CD4-positive, alpha-beta T cell treated with Interferon gamma for 1 hour (primary cell): ENCODE data around the gene SETD4.
A peak's percentile ranks its signal among the peaks of the same experiment; 100 is the strongest.

Experiments used
- DNase-seq: peaks from one replicate; pipeline ENCODE4 v3.0.0-alpha.2; 2020

The SETD4 gene

GRCh38 chr21:36044056-36044455 is 16.3 kb downstream of the SETD4 start:
- DNase-seq = no peak

GRCh38 chr21:36041910-36042309 is 18.4 kb downstream of the SETD4 start:
- no peak for DNase-seq

GRCh38 chr21:36040389-36040788 is 19.9 kb downstream of the SETD4 start:
- DNase-seq = no peak

GRCh38 chr21:36039861-36040260 is 20.5 kb downstream of the SETD4 start:
- no peak for DNase-seq

GRCh38 chr21:36038701-36039497 is 21.4 kb downstream of the SETD4 start:
- DNase-seq = no peak

GRCh38 chr21:36035381-36035791 is 24.9 kb downstream of the SETD4 start:
- no peak for DNase-seq

GRCh38 chr21:36034211-36034913 is 26.0 kb downstream of the SETD4 start:
- no peak for DNase-seq

GRCh38 chr21:36032647-36033406 is 27.5 kb downstream of the SETD4 start:
- no peak for DNase-seq

- DNase-seq = no peak
Observed at GRCh38 chr21:36030581-36031189, 29.6 kb downstream of the SETD4 start.

- no peak for DNase-seq
Observed at GRCh38 chr21:36029309-36029708, 31.0 kb downstream of the SETD4 start.

- DNase-seq = peak; percentile 61
Observed at GRCh38 chr21:36028127-36029069, 31.9 kb downstream of the SETD4 start.

GRCh38 chr21:36027347-36027746 is 33.0 kb downstream of the SETD4 start:
- no peak for DNase-seq

- DNase-seq = no peak
Observed at GRCh38 chr21:36024782-36025181, 35.5 kb downstream of the SETD4 start.

GRCh38 chr21:36023092-36023480 is 37.2 kb downstream of the SETD4 start:
- DNase-seq = no peak

- DNase-seq = no peak
Observed at GRCh38 chr21:36022427-36023091, 37.8 kb downstream of the SETD4 start.

- no peak for DNase-seq
Observed at GRCh38 chr21:36021251-36021837, 39.0 kb downstream of the SETD4 start.

- no peak for DNase-seq
Observed at GRCh38 chr21:36015045-36015444, 45.3 kb downstream of the SETD4 start.

GRCh38 chr21:36010801-36011200 is 49.5 kb downstream of the SETD4 start:
- no peak for DNase-seq

- DNase-seq = no peak
Observed at GRCh38 chr21:36008505-36008904, 51.8 kb downstream of the SETD4 start.

- no peak for DNase-seq
Observed at GRCh38 chr21:36005879-36006400, 54.4 kb downstream of the SETD4 start.

GRCh38 chr21:36005018-36005417 is 55.3 kb downstream of the SETD4 start:
- DNase-seq = no peak
